Gastroesophageal sphincter (tissue), 3 donors: Measurements from ENCODE around the gene MOGAT2.

Source experiments
- EP300 ChIP-seq: sonication (generic); formaldehyde crosslinking; IDR thresholded peaks from one replicate; pipeline ENCODE4 v1.6.1; 2017; ENCODE audit warnings: antibody characterized with exemption, mild to moderate bottlenecking
- POLR2A ChIP-seq, 2 donors: fragments of 450-650 bp; IDR thresholded peaks; one replicate each; pipeline ENCODE4 v1.6.1; 2017; ENCODE audit warnings: antibody characterized with exemption in 2 of 2, mild to moderate bottlenecking in 2 of 2, moderate library complexity in 1 of 2
- POLR2AphosphoS5 ChIP-seq: sonication (generic); formaldehyde crosslinking; IDR thresholded peaks from one replicate; pipeline ENCODE4 v1.6.1; 2017; ENCODE audit warnings: antibody characterized with exemption
- TF ChIP-seq, protein P1 (sequence below), 4 experiments: fragments of 200-600 bp in 2 of 4; fragments of 450-650 bp in 2 of 4; sonication (generic) in 1 of 4; IDR thresholded peaks; one replicate each; pipeline ENCODE4 v1.5.1; 2017 to 2019; ENCODE audit warnings: antibody characterized with exemption in 4 of 4, mild to moderate bottlenecking in 2 of 4, moderate library complexity in 2 of 4

- TF ChIP-seq POLR2A (IDR thresholded peaks at IDR 0.05): no peak
- TF ChIP-seq, protein P1, sequence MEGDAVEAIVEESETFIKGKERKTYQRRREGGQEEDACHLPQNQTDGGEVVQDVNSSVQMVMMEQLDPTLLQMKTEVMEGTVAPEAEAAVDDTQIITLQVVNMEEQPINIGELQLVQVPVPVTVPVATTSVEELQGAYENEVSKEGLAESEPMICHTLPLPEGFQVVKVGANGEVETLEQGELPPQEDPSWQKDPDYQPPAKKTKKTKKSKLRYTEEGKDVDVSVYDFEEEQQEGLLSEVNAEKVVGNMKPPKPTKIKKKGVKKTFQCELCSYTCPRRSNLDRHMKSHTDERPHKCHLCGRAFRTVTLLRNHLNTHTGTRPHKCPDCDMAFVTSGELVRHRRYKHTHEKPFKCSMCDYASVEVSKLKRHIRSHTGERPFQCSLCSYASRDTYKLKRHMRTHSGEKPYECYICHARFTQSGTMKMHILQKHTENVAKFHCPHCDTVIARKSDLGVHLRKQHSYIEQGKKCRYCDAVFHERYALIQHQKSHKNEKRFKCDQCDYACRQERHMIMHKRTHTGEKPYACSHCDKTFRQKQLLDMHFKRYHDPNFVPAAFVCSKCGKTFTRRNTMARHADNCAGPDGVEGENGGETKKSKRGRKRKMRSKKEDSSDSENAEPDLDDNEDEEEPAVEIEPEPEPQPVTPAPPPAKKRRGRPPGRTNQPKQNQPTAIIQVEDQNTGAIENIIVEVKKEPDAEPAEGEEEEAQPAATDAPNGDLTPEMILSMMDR (IDR thresholded peaks at IDR 0.05): no peak
- TF ChIP-seq POLR2AphosphoS5: no peak
- TF ChIP-seq EP300: no peak
Observed at GRCh38 chr11:75731095-75731494, 13.5 kb downstream of the MOGAT2 start.
